Ascending aorta (tissue), 2 donors: Measurements from ENCODE around the gene GSDME. TPM values are rescaled to one million over a fixed set of nuclear protein-coding genes. Genes with fewer than 3 reads are reported as not detected.

Experiments
- DNase-seq, 2 donors: peaks; one replicate each; pipeline ENCODE4 v3.0.0-alpha.2; 2019; ENCODE audit warnings: low spot score in 2 of 2
- H3K27ac ChIP-seq, 2 donors: fragments of 200-600 bp; sonication (generic); one replicate each; pipeline ENCODE4 v1.5.1; 2016 to 2017; ENCODE audit warnings: mild to moderate bottlenecking in 1 of 2
- H3K27me3 ChIP-seq: fragments of 200-600 bp; sonication (generic); one replicate; pipeline ENCODE4 v1.5.1; 2017
- H3K36me3 ChIP-seq, 2 donors: fragments of 200-600 bp; sonication (generic); one replicate each; pipeline ENCODE4 v1.5.1; 2016
- H3K4me1 ChIP-seq, 2 donors: fragments of 200-600 bp; sonication (generic); one replicate each; pipeline ENCODE4 v1.5.1; 2016 to 2017; ENCODE audit warnings: mild to moderate bottlenecking in 1 of 2
- H3K4me3 ChIP-seq, 2 donors: fragments of 200-600 bp; sonication (generic); one replicate each; pipeline ENCODE4 v1.5.1; 2016 to 2017; ENCODE audit warnings: mild to moderate bottlenecking in 1 of 2
- H3K9me3 ChIP-seq, 2 donors: fragments of 200-600 bp; sonication (generic); one replicate each; pipeline ENCODE4 v1.5.1; 2016
- CTCF ChIP-seq, 3 experiments: fragments of 200-600 bp in 2 of 3; fragments of 450-650 bp in 1 of 3; sonication (generic) in 2 of 3; IDR thresholded peaks; one replicate each; pipeline ENCODE4 v1.5.1; 2016 to 2019; ENCODE audit warnings: antibody characterized with exemption in 3 of 3, mild to moderate bottlenecking in 1 of 3, moderate library complexity in 1 of 3
- intact Hi-C: fragments of 100-400 bp; cut with DNase I; formaldehyde crosslinking; loops from one replicate; pipeline ENCODE4 v1.15.1; 2023
- total RNA-seq: library from RNA; depleted of rRNA; stranded (reverse); fragments of >200 nt; gene quantifications from one replicate; pipeline ENCODE4 v1.1.0, GENCODE V29; 2016

The GSDME gene
- total RNA-seq, 1 donor from 2014 or later, result 14.9 TPM

GRCh38 chr7:24654305-24654704 is 103.0 kb downstream of the GSDME start:
- Histone ChIP-seq H3K4me3 (no peak overlapping the region), H3K27me3 (no peaks in the 10 kb centered on the region), H3K27ac (no peak overlapping the region), H3K36me3 (peaks cover 0 to 5% of the 10 kb centered on the region in 2 donors), H3K4me1 (peaks cover 0 to 2% of the 10 kb centered on the region in 2 donors), H3K9me3 (no peaks in the 10 kb centered on the region)
- TF ChIP-seq CTCF (IDR thresholded peaks at IDR 0.05), result no peak
- DNase-seq, result no peak
- intact Hi-C loops, result no loop called here

GRCh38 chr7:24653316-24654085 is 103.8 kb downstream of the GSDME start:
- Histone ChIP-seq H3K27me3 (no peaks in the 10 kb centered on the region), H3K4me3 (peak overlapping the region; percentile 40 to 45), H3K27ac (peak overlapping the region in 1 of 2 donors; percentile 23), H3K9me3 (no peaks in the 10 kb centered on the region), H3K36me3 (peaks cover 0 to 5% of the 10 kb centered on the region in 2 donors), H3K4me1 (peaks cover 0 to 2% of the 10 kb centered on the region in 2 donors)
- intact Hi-C loops, result no loop called here
- no peak for DNase-seq
- no peak for TF ChIP-seq CTCF (IDR thresholded peaks at IDR 0.05)

GRCh38 chr7:24652251-24652939 is 104.9 kb downstream of the GSDME start:
- peaks cover 0 to 2% of the 10 kb centered on the region in 2 donors for H3K4me1 ChIP-seq
- H3K27me3 ChIP-seq, result no peaks in the 10 kb centered on the region
- DNase-seq, result no peak
- no peaks in the 10 kb centered on the region for H3K9me3 ChIP-seq
- H3K27ac ChIP-seq, result no peak overlapping the region
- TF ChIP-seq CTCF (IDR thresholded peaks at IDR 0.05), result no peak
- peaks cover 0 to 5% of the 10 kb centered on the region in 2 donors for H3K36me3 ChIP-seq
- no peak overlapping the region for H3K4me3 ChIP-seq
- intact Hi-C loops, result no loop called here

Other genes starting within 250 kb of the GSDME start
- gene PALS2, start 184.0 kb downstream of the GSDME start, total RNA-seq, result 5.7 TPM
- 0.96 TPM for gene OSBPL3, start 222.7 kb upstream of the GSDME start, total RNA-seq